HG03108 (cell line): Measurements from ENCODE around the gene CHD1L.
A peak's percentile ranks its signal among the peaks of the same experiment; 100 is the strongest.
"Not testable (repeated sequence)": the region's sequence is repeated elsewhere in the genome, so short reads cannot be mapped to it uniquely, and the experiment has no call there.

Experiments used
- ATAC-seq: cut with Tn5 transposase; IDR thresholded peaks from one replicate; pipeline ENCODE4 v1.9.1; 2021; ENCODE audit warnings: moderate library complexity; ENCODE audit not compliant: unreplicated experiment

Gene CHD1L

DNA sequence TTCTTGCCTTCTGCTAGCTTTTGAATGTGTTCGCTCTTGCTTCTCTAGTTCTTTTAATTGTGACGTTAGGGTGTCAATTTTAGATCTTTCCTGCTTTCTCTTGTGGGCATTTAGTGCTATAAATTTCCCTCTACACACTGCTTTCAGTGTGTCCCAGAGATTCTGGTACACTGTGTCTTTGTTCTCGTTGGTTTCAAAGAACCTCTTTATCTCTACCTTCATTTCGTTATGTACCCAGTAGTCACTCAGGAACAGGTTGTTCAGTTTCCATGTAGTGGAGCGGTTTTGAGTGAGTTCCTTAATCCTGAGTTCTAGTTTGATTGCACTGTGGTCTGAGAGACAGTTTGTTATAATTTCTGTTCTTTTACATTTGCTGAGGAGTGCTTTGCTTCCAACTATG, 11.5 kb upstream of the CHD1L start:
- not testable (repeated sequence) for ATAC-seq

DNA sequence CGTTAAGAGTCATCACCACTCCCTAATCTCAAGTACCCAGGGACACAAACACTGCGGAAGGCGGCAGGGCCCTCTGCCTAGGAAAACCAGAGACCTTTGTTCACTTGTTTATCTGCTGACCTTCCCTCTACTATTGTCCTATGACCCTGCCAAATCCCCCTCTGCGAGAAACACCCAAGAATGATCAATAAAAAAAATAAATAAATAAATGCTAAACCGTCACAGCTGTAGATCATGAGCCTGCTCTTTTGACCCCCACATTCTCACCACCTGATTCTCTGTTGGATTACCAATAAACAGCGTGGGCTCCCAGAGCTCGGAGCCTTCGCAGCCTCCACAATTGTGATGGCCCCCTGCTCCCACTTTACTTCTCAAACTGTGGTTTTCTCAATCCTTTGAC, 8.6 kb upstream of the CHD1L start:
- not testable (repeated sequence) for ATAC-seq

- ATAC-seq, result no peak
These were observed 6.7 kb upstream of the CHD1L start for GRCh38 chr1:147235822-147236221.

GRCh38 chr1:147236448-147236847, 6.0 kb upstream of the CHD1L start:
- no peak for ATAC-seq

GRCh38 chr1:147236959-147237791, 5.3 kb upstream of the CHD1L start:
- ATAC-seq, result no peak

DNA sequence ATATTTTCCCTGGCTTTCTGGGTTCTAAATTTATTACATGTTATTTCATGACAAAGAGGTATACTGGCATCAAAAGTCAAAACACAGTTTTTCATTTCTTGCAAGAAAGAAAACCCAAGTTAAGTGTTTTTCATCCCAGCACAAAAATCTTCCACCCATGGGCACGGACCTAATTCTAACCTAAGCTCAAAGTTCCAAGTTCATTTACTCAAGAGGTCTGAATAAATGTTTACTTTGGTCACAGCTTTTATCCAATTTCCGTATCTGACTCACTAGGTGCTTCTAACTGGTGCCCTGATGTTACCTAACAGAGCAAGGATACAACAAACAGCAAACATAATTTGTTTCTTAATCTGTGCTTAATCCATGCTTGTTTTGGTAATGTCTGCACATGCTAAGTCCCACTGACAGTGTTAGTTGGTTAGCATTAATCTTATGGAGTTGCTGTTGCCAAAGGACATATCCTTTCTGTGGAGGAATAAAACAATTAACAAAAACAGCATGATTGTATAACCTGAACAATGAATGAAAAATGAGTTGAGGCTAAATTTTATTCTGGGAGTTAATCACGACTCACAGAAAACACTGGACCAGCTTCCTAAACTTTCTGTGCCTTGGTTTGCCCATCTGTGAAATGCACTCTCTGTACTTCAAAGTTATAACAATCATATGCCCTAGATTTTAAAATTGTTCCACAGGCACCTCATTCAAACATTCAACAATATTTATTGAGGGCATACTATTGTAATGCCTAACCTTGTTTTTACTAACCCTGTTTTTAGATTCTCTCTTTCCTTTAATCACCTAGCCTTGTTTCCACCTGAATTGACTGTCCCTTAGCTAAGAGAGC, 4.2 kb upstream of the CHD1L start:
- no peak for ATAC-seq

- ATAC-seq, result no peak
These were observed 3.3 kb upstream of the CHD1L start for GRCh38 chr1:147238925-147239820.

DNA sequence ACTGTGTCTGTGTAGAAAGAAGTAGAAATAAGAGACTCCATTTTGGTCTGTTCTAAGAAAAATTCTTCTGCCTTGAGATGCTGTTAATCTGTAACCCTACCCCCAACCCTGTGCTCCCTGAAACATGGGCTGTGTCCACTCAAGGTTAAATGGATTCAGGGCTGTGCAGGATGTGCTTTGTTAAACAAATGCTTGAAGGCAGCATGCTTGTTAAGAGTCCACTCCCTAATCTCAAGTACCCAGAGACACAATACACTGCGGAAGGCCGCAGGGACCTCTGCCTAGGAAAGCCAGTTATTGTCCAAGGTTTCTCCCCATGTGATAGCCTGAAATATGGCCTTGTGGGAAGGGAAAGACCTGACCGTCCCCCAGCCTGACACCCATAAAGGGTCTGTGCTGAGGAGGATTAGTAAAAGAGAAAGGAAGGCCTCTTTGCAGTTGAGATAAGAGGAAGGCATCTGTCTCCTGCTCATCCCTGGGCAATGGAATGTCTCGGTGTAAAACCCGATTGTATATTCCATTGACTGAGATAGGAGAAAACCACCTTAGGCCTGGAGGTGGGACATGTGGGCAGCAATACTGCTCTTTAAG, 2.3 kb upstream of the CHD1L start:
- ATAC-seq, result not testable (repeated sequence)

DNA sequence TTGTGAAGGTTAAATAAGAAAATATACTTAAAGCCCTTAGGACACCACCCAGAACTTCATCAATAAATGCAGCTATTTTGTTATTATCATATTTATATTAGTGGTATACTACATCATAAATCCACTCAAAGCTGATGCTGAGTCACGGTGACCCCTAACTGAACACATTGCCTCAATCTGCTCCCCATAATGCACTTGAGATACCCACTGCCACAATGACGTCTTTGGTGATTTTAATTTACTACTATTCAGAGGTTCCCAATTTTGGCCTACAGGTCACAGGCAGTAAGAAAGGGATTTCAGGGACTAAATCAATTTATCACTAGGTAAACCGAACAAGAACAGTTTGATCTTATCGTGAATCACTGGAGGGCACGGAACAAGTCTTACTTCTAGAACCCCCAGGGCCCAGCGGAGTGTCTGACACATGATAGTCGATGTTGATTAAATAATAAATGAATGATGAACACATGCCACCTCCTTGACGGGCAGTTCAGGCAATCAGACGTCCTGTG, 493 bp upstream of the CHD1L start:
- ATAC-seq, result no peak

DNA sequence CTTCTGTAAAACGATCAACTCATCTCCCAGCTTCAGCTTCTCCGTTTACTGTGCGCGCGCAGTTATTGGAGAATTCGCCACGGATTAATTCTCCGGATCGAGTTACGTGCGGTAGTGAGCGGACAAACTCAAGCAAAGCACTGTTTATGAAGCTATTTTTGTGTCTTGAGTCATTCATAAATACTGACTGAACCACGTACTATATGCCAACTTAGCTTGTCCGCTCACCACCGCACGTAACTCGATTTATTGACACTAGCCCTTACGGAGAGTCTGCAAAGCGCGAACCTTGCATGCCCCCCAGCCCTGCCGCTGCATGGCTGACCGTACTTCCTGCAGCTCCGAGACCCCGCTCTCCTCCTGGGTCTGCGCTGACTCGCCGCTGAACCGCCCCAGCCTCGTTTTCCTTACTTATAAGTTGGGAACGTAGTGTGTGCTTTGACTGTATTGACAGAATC, 773 bp downstream of the CHD1L start:
- peak; percentile 24 for ATAC-seq

DNA sequence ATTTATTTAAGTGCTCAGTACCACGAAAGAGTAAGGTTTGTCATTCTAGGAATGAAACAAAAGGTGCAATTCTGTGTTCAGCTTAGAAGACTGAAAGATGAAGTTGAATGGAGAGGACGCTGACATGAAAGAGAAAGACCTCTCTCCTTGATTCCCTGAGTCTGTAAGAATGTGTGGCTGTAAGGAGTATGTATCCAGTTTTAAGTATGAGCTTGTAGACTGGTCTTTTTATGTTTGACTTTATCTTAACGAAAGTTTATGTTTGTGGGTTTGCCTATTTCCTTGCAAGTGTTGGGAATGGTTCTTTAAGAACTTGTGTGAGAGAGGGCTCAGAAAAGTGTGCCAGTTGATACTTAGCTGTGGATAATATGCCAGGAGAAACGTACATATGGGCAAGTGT, 1.4 kb downstream of the CHD1L start:
- ATAC-seq, result no peak

DNA sequence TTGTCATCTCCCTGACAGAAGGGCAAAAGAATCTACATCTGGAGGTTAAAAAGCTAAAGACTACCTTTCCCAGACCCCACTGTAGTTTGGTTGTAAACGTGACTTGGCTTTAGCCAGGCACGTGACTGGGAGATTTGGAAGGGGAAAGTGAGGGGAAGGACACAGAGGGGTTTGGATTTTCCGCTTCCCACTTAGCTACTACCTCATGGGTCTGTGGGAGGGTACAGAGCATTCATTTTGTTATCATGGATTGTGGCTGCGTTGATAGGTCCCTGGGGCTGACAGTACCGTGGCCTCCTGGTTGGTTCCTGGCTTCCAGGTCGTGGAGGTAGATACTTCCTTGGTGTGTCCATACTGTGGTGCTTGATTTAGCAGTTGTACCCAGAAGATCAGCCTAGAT, 2.6 kb downstream of the CHD1L start:
- ATAC-seq, result no peak

DNA sequence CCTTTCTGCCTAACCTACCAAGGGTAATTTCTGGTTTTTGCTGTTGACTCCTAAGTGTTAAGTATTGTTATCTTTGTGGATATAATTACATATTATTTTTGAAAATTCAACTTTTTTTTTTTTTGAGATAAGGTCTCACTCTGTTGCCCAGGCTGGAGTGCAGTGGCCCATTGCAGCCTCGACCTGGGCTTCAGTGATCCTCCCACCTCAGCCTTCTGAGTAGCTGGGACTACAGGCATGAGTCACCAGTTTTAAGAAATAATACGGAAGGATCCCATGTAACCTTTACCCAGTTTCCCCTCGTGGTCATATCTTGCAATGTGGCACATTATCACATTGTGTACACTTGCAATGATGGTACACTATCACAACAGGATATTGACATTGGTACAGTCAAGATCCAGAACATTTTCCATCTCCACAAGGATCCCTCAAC, 3.1 kb downstream of the CHD1L start:
- no peak for ATAC-seq

DNA sequence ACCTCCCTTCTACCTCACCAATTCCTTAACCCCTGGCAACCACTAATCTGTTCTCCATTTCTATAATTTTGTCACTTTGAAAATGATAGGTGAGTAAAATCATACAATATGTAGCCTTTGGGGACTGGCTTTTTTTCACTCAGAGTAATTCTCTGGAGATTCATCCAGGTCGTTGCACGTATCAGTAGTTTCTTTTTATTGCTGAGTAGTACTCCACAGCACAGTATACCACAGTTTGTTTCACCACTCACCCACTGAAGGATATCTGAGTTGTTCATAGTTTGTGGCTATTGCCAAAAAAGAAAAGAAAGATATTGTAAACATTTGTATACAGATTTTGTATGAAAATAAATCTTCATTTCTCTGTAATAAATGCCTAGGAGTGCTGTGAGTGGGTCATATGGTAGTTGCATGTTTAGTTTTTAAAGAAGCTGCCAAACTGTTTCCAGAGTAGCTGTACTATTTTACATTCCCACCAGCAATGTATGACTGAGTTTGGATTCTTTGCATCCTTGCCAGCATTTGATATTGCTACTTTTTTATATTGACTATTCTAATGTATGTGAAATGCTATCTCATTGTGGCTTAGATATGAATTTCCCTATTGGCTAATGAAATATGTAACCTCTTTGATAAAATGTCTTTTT, 3.7 kb downstream of the CHD1L start:
- no peak for ATAC-seq

GRCh38 chr1:147246910-147247655, 4.6 kb downstream of the CHD1L start:
- ATAC-seq, result no peak

DNA sequence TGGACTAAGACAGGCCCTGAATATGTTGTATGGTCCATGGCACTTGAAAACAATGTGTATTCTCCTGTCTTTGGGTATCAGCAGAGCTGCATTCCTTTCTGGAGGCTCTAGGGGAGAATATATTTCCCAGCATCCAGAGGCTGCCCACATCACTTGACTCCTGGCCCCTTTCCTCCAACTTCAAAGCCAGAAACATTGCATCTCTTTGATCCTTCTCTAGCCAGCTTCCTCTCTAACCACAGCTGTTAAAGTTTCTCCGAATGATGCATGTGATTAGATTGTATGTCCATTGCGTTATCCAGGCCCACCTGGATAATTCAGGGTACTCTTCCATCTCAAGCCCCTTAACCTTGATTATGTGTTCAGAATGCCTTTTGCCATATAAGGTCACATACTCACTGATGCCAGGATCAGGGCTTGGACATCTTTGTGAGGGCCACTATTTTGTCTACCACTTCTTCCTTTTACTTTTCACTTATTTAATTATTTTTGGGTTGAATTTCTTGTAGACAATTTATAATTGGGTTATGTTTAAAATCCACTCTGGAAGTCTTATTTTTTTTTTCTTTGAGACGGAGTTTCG, 5.3 kb downstream of the CHD1L start:
- ATAC-seq, result no peak

GRCh38 chr1:147252540-147252939, 10.1 kb downstream of the CHD1L start:
- no peak for ATAC-seq

- ATAC-seq, result no peak
These were observed 18.5 kb downstream of the CHD1L start for GRCh38 chr1:147260956-147261355.
